Fibroblast of the aortic adventitia (primary cell): ENCODE measurements around the gene AKR1B1. TPM values are rescaled to one million over a fixed set of nuclear protein-coding genes. Genes with fewer than 3 reads are reported as not detected.

Experiments
- DNase-seq: peaks from one replicate; pipeline ENCODE4 v3.0.0-alpha.2; 2010; ENCODE audit warnings: low read depth
- H3K4me3 ChIP-seq: 2 replicates; pipeline ENCODE4 v1.5.1; 2011; ENCODE audit warnings: low read depth, mild to moderate bottlenecking, control low read depth, low read length, moderate library complexity
- CTCF ChIP-seq: IDR thresholded peaks from 2 replicates; pipeline ENCODE4 v1.5.1; 2011; ENCODE audit warnings: mild to moderate bottlenecking, low read length, control low read depth, inconsistent platforms; ENCODE audit not compliant: insufficient read depth
- total RNA-seq: library from RNA; depleted of rRNA; stranded (reverse); fragments of >200 nt; gene quantifications from 2 replicates; pipeline ENCODE4 v1.2.3, GENCODE V29; 2012; ENCODE audit warnings: low replicate concordance

Gene AKR1B1
- total RNA-seq, 1 donor = 167 TPM

DNA sequence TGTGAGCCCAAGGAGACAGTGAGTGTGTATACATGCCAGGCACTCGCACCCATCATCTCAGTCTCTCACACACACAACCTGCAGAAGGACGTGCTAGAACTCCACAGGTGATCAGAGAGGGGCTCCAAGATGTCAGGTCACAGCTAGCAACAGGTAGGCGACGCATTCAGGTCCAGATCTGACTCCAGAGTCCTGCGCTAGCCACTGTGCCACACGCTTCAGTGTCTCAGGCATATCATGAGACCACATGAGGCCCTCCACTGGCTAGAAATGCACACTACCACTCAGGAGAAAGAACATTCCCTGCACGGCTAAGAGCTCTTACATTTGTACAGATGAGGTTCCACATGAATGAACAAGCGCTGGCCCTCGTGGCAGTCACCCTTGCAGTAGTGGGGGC, 11.5 kb downstream of the AKR1B1 start:
- no peak overlapping the region for H3K4me3 ChIP-seq
- DNase-seq = no peak
- TF ChIP-seq CTCF = no peak

DNA sequence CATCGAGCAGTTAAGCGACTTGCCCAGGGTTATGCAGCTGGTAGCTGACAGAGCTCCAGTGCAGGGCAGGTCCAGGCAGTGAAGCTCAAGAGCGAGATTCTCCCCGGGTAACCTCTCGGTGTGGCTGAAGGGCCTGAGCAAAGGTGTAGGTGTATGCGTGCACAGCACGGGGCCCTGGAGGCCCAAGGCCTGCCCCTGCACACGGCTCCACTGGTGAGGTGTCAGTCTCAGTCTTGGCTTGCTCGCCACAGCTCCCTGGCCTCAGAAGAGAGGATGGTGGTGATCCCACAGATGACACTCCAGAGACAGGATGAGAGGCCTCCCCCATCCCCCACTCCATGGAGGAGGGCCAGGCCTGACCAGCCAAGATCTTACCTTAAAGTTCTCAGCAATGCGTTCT, 12.0 kb downstream of the AKR1B1 start:
- DNase-seq = no peak
- no peak overlapping the region for H3K4me3 ChIP-seq
- TF ChIP-seq CTCF = no peak

DNA sequence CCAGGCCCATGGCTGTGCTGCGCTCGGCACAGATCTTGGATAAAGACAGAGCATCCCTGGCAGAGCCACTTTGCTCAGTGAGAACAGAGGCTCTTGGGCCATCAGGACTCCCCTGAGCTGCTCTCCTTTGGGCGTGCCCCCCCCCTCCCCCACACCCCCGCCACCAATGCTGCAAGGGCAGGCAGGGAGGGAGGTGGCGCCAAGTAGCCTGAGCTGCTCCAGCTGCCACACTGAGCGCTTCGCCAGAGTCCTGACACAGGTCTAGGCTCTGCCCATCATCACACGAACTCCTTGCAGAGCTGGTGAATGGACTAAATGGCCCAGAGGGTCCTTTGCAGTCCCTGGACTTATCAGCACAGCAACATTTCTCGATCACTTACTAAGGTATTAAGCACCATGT, 12.5 kb downstream of the AKR1B1 start:
- no peak for DNase-seq
- TF ChIP-seq CTCF = no peak
- H3K4me3 ChIP-seq = no peak overlapping the region

DNA sequence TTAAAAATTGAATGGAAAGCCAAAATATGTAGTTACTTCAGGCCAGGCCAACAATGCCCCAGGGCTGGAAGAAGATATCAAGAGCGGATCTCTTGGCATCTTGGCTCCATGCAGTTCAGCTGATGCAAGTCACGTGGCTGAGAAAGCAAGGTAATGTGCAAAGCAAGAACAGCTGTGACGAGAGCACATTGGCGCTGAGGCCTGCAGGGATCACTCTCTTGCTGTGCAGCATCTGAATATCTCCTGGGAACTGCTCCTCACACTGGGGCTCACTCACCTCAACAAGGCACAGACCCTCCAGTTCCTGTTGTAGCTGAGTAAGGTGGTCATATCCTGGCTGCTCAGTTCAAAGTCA, 14.0 kb downstream of the AKR1B1 start:
- no peak overlapping the region for H3K4me3 ChIP-seq
- no peak for TF ChIP-seq CTCF
- DNase-seq = no peak

- no peak overlapping the region for H3K4me3 ChIP-seq
- TF ChIP-seq CTCF = no peak
- DNase-seq = no peak
These were observed 14.5 kb downstream of the AKR1B1 start for GRCh38 chr7:134444198-134444960.

DNA sequence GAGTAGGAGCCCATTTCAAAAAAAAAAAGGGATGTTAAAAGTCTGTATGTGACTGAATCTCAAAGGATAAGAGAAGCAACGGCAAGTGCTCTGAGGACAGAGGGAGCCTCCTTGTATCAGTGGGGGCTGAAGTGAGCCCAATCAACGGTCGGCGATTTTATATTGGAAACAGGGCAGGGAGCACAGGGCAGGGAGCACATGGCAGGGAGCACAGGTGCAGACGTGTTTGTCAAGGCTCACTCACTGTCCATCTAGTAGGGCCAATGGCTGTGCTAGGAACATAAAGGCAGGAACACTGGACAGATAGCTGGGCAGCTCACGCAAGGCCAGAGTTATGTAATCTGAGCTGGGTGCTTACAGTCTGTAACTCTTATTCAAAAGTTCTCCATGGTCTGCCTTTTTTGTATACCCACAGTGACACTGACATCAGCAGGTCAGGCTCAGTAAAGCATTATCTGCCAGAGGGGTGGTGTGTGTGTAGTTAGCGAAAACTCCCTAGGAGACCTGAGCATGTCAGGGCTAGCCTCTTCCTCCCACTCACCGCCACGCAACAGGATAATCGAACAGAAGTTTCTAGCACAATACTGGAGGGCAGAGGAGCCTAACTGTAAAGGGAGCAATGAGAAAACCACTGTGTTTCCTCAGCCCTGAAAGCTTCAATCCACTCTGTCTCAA, 15.4 kb downstream of the AKR1B1 start:
- no peak for TF ChIP-seq CTCF
- no peak for DNase-seq
- H3K4me3 ChIP-seq = no peak overlapping the region
